NCI-H2196 (cell line): ENCODE data around the gene SOX8.

Source experiments
- DNase-seq: peaks from one replicate; lab custom pipeline; 2025; ENCODE audit not compliant: unreplicated experiment; lab: John Stamatoyannopoulos, UW

The SOX8 gene

DNA sequence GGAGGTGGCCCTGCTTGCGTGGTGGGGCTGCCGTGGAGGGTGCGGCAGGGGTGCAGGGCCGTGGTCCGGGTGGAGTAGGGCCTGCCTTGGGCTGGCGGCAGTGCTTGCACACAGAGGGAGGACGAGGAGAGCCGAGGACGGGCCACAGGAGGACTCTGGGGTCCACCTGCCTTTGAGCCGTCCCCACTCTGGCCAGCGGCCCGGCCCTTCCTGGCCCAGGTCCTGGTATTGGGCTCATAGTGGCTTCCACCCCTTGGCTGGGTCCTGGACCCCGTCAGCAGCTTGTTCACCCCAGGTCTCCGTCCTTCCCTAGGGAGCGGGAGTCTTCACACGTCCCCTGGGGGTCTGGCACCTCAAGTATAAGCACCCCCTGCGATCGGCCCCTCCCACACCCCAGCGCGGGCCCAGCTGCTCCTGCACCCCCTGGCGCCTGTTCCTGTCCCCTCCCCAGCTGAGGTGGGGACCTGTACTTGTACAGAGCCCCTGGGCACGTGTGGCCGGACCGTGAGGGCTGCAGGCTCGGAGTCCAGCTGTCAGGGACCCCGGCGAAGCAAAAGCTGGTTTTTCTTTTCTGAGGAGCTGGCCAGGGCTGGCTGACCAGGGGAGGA lies 40.1 kb downstream of the SOX8 start:
- DNase-seq = no peak

- no peak for DNase-seq
Measured at GRCh38 chr16:1022466-1022865, 40.9 kb downstream of the SOX8 start.

DNA sequence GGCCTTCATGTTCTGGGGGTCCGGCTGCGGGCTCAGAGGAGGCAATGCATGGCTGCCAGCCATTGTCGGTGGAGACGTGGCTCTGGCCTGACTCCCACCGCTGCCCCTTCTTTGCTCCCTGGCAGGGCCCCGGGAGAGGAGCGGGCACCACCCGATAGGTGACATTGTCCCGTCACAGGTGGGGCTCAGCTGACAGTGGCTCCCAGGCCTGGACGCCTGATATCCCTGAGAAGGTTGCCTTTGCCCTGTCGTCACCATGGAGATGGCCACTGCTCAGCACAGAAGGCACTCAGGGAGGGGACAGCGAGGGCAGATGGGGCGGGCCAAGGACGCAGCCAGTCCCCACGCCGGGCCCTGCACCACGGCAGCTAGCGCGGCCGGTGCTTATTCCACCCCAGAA lies 42.6 kb downstream of the SOX8 start:
- no peak for DNase-seq

DNA sequence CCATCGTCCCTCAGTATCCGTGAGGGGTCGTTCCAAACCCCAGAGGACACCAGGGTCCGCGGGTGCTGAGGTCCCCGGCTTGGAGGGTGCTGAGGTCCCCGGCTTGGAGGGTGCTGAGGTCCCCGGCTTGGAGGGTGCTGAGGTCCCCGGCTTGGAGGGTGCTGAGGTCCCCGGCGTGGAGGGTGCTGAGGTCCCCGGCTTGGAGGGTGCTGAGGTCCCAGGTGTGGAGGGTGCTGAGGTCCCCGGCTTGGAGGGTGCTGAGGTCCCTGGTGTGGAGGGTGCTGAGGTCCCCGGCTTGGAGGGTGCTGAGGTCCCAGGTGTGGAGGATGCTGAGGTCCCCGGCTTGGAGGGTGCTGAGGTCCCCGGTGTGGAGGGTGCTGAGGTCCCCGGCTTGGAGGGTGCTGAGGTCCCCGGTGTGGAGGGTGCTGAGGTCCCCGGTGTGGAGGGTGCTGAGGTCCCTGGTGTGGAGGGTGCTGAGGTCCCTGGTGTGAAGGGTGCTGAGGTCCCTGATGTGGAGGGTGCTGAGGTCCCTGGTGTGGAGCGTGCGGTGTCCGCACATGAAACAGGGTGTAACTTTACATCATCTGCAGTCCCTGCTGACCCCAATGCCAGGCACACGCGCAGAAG lies 43.7 kb downstream of the SOX8 start:
- DNase-seq = peak; percentile 9

DNA sequence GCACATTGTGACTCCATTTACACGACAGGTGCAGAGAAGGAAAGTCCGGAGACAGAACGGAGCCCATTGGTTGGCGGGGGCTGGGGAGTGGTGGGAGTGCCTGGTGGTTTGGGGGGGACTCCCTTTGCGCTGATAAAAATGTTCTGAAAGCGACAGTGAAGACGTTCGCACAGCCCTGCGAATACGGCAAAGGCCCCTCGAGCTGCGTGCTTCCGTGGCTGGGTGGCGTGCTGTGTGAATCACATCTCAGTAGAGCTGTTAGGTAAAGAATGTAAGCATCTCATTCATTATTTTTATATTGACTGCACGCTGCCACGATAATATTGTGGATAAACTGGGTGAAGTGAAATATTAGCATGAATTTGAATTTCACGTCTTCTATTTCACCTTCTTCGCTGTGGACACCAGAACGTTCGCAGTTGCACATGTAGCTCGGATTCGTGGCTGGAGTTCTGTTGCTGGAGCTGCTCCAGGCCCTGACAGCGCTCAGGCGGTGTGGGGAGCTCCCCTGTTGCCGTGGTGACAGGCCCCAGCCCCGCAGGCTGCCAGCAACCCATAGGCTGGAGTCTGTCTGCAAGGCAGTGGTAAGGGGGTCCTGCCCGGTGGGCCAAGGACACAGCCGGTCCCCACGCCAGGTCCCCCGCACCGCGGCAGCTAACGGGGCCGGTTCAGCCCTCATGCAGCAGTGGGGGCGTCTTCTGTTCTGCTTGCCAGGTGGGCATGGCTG lies 44.6 kb downstream of the SOX8 start:
- no peak for DNase-seq

GRCh38 chr16:1026784-1027500 lies 45.4 kb downstream of the SOX8 start:
- DNase-seq = no peak

DNA sequence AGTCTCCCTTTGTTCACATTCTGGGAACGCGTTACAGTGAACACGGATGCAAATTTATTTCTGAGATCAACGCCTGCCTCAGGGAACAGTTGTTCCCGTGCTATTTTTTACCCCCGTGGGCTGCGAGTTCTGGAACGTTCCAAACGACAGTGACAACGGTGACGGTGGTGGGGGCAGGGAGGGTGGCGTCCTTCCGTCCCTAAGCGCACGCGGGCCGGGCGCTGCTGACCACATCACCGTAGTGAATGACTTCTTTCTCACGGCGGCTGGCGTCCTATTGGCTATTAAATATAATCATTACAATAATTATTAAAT lies 45.9 kb downstream of the SOX8 start:
- no peak for DNase-seq

GRCh38 chr16:1028056-1028455 lies 46.5 kb downstream of the SOX8 start:
- no peak for DNase-seq

- no peak for DNase-seq
Measured at GRCh38 chr16:1028524-1029258, 47.1 kb downstream of the SOX8 start.

DNA sequence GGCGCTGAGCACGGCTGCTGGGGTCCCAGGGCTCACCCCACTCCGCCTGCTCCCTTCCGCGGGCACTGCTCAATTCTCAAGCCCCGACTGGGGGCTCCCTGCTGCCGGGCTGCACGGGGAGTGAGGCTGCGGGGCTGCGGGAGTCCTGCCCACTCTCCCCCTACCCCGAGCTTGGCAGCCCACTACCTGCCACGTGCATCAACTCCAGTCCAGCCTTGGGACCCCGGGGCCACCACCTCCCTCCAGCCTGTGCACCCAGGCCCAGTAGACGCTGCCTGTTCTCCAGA lies 47.6 kb downstream of the SOX8 start:
- DNase-seq = no peak

DNA sequence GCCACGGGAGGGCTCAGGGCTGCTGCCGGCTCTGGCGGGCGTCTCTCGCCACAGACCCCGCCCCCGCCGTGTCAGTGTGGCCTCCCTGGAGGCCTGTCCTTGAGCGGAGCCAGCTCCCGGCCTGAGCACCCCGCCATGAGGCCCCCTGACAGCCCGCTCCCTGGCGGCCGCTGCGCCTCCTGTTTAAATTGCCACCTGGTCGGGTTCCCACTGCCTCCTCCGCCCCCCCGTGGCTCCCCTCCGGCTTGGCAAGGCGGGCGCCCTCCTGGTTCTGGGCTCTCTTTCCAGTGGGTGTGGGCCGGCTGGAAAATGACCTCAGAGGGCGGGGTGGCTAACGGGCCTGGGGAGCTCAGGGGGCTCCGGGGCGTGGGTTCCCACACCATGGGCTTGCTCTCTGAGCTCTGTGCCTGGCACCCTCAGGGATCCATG lies 48.9 kb downstream of the SOX8 start:
- DNase-seq = no peak

GRCh38 chr16:1031666-1032065 lies 50.1 kb downstream of the SOX8 start:
- no peak for DNase-seq

DNA sequence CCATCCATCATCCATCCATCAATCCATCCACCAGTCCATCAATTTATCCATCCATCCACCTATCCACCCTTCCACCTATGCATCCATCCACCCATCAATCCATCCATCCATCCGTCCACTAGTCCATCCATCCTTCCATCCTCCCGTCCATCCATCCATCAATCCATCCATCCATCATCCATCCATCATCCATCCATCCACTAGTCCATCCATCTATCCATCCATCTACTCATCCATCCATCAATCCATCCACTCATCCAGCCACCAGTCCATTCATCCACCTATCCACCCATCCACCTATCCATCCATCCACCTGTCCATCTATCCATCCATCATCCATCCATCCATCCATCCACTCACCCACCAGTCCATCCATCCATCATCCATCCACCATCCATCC lies 51.0 kb downstream of the SOX8 start:
- no peak for DNase-seq

DNA sequence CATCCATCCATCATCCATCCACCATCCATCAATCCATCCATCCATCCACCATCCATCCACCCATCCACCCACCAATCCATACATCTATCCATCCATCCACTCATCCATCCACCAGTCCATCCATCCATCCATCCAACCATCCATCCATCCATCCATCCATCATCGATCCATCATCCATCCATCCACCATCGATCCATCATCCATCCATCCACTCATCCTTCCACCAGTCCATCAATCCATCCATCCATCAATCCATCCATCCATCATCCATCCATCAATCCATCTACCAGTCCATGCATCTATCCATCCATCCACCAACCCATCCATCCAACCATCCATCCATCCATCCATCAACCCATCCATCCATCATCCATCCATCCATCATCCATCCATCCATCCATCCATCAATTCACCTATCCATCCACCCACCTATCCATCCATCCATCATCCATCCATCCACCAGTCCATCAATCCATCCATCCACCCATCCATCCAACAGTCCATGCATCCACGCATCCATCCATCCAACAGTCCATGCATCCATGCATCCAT lies 51.6 kb downstream of the SOX8 start:
- no peak for DNase-seq

- DNase-seq = no peak
Measured at GRCh38 chr16:1034230-1035065, 52.9 kb downstream of the SOX8 start.

GRCh38 chr16:1035066-1035415 lies 53.5 kb downstream of the SOX8 start:
- no peak for DNase-seq

GRCh38 chr16:1036166-1036565 lies 54.6 kb downstream of the SOX8 start:
- no peak for DNase-seq
